Tibial nerve (tissue), 3 donors: Measurements from ENCODE around the gene ADGRG6.

ENCODE experiments used
- CTCF ChIP-seq, 5 experiments: fragments of 200-600 bp in 3 of 5; fragments of 450-650 bp in 2 of 5; sonication (generic) in 3 of 5; IDR thresholded peaks; one replicate each; pipeline ENCODE4 v1.5.1; 2016 to 2019; ENCODE audit warnings: antibody characterized with exemption in 5 of 5, mild to moderate bottlenecking in 3 of 5, moderate library complexity in 2 of 5
- POLR2A ChIP-seq, 2 donors: fragments of 450-650 bp; IDR thresholded peaks; one replicate each; pipeline ENCODE4 v1.6.1; 2017; ENCODE audit warnings: antibody characterized with exemption in 2 of 2, mild to moderate bottlenecking in 2 of 2, moderate library complexity in 2 of 2

DNA sequence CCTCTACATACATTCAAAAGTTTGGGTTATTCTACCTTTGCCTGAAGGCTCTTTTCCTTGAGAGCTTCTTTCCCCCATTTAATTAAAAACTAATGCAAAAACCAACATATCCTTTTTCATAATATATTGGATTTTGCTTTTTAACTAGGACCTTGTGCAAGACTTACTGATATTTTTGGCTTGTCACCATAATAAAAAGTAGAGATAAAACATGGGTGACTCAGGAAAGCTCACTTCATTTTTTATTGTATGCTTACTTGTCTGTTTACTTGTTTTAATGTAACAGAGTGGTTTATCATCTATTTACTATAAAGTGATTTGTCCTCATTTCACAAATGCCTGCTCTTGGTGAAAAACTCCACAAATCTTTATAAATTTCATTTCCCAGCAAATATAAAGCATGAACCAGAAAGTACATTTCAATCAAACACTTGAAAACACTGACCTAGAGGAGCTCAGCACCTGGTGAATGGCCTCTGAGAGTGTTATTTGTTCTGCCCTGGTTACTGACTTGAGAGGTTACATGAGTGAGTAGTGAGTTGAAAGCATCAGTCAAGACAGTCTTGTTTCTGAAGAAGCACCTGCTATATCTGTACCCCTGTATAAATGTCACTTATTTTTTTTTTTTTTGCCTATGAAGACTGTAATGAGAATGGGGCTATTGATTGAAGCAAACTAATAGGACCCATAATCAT lies 20.8 kb downstream of the ADGRG6 start:
- no peak for TF ChIP-seq CTCF (IDR thresholded peaks at IDR 0.05)
- no peak for TF ChIP-seq POLR2A (IDR thresholded peaks at IDR 0.05)
